Stimulated activated CD8-positive, alpha-beta memory T cell treated with anti-CD3 and anti-CD28 coated beads, Interleukin-4, amount 100 ng/mL, for 48 hours (primary cell): ENCODE results near the gene B4GALT2.

Experiments used
- DNase-seq: peaks from one replicate; pipeline ENCODE4 v3.0.0-alpha.2; 2020

B4GALT2 gene

DNA sequence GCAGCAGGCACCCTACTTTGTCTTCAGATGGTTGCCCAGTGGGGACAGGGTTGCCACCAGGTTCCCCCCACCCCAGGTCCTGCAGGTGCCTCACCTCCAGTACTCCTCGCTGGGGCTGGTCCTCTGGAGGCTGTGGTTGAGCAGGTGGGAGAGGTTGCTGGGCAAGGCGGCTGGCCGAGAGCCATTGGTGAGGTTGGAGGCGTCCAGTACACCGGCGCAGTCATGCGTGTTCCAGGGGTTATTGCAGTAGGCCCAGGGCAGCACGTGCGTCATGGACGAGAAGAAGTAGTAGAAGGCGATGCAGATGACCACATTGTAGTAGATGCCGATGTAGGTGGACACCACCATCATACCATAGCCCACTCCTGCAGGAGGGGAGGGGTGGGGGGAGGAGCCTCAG, 29.2 kb downstream of the B4GALT2 start:
- DNase-seq = no peak

- DNase-seq = no peak
Observed at GRCh38 chr1:44010935-44011471, 32.0 kb downstream of the B4GALT2 start.

DNA sequence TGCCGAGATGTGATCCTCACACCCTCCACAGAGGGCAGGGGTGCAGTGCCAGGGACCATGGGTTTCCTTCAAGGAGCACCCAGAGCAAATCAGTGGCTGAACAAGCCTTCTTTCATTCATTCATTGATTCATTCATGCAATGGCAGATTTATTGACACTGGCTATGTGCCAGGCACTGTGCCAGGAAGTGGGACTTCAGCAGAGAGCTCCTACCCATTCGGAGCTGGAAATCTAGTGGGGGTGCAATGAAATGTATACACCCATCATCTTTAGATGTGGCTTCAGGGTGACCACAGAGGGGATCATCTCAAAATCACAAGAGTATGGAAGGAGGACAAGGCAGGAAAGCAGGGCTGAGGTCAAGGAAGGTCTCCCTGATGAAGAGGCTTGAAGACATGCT, 33.4 kb downstream of the B4GALT2 start:
- no peak for DNase-seq

DNA sequence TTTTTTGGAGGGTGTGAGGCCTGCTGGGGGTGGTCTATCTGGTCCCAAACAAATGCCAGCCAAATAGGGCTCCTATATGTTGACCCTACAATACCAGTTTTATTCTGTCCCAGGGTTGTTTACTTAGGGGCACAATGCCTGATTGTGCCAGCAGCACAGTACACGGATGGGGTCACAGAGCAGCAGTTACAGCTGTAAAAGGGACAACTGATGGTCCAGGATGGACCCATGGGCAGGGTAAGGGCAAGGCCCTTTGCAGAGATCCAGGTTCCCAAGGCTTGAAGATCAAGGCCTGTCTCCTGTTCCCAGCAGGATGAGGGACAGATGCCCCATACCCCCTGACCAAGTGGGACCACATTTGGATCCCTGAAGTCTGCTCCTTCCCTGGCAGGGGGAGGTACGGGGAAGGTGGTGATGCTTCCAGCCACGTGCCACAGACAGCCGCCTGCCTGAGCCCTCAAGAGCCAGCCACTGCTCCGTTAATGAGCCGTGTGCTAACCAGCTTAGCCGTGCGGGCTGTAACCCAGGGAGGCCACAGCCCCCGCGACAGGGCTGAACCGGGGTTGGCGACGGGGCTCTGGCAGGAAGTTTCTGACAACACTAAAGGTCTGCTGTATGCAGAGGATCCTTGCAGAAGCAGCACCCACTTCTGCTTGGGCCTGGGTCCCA, 34.1 kb downstream of the B4GALT2 start:
- no peak for DNase-seq

GRCh38 chr1:44013949-44014348, 34.9 kb downstream of the B4GALT2 start:
- DNase-seq = no peak

DNA sequence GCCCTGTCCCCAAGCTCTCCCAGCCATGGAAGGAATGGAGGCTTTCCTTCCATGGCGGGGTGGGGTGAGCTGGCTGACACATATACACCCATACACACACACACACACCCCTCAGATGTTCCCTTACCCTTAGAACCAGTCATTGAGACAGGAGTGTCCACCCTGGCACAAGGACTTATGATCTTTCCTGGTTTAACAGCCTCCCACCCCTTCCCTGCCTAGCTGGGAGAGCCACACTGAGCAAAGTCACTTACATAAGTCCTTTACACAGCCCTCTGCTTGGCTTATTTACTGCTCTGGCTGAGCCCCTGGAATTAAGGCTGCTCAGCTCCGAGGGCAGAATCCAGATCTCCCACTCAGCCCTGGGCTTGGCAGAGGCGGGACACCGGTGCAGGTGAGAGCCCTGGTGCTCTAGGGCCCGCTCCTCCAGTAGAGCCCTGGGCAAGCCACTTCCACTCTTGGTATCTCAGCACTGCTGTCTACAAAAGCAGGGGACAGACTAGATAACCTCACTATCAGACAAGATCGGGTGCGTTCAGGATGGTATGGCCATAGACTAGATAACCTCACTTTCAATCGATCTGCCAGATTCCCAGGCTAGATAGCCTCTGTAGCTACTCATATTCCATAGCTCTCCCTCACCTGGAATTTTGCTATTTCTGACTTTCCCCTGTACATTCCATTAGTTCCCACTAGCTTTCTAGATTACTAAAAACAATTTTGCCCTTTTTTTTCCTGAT, 35.5 kb downstream of the B4GALT2 start:
- DNase-seq = no peak

- no peak for DNase-seq
Observed at GRCh38 chr1:44015206-44015605, 36.2 kb downstream of the B4GALT2 start.

DNA sequence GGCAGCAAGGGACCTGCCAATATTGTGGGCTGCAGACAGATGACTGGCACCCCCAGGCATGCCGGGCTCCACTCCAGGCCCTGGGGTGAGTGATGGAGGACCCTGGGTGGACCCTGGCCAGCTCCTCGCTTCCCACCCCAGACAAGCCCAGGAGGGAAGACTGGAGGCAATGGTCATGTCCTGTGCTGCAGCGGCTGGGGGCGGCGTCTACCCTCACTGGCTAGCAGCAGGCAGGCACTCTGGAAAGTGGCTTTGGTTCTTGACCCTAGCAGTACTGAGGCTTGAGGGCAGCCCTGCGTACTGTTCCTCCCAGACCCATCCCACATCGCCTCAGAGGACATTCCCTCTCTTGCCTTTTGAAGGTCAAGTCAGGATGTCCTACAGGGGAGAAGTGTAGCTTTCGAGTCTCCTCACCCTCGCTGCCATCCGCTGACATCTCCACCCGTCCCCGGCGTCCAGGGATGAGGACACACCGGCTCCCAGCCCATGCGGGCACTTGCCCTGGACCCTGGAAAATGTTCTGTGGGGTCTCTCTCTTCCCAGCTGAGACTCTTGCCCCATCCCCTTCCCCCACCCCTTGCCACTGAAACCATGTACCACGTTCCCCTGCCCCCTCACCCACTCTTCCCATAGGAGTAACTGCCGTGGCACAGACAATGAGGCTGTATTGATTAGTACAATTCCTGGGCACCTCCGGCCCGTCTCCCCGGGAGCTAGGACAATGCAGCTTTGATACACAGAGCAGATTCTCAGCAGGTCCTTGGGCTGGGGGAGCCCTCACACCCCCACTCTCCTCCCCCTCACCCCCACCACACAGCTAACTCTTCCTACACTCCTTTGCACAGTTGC, 37.3 kb downstream of the B4GALT2 start:
- DNase-seq = no peak

GRCh38 chr1:44016890-44017400, 37.9 kb downstream of the B4GALT2 start:
- DNase-seq = no peak

GRCh38 chr1:44019466-44019948, 40.5 kb downstream of the B4GALT2 start:
- DNase-seq = no peak

DNA sequence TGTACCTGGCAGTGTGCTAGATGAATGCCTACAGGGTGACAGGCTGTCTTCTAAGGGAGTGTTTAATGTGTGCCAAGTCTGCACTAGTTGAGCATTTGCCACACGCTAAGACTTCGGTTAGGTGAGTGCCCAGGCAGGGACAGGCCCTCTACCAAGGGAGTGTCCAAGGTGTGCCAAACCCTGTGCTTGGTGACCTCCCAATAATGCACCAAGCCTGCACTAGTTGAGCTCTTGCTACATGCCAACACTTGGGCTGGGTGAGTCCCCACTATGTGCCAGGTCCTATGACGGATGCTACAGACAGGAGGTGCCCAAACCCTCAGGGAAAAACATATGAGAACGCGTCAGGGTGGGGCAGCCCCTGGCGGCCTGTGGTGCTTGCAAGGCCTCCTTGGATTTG, 41.5 kb downstream of the B4GALT2 start:
- no peak for DNase-seq

GRCh38 chr1:44021156-44021555, 42.1 kb downstream of the B4GALT2 start:
- no peak for DNase-seq

- no peak for DNase-seq
Observed at GRCh38 chr1:44021581-44022321, 42.7 kb downstream of the B4GALT2 start.

DNA sequence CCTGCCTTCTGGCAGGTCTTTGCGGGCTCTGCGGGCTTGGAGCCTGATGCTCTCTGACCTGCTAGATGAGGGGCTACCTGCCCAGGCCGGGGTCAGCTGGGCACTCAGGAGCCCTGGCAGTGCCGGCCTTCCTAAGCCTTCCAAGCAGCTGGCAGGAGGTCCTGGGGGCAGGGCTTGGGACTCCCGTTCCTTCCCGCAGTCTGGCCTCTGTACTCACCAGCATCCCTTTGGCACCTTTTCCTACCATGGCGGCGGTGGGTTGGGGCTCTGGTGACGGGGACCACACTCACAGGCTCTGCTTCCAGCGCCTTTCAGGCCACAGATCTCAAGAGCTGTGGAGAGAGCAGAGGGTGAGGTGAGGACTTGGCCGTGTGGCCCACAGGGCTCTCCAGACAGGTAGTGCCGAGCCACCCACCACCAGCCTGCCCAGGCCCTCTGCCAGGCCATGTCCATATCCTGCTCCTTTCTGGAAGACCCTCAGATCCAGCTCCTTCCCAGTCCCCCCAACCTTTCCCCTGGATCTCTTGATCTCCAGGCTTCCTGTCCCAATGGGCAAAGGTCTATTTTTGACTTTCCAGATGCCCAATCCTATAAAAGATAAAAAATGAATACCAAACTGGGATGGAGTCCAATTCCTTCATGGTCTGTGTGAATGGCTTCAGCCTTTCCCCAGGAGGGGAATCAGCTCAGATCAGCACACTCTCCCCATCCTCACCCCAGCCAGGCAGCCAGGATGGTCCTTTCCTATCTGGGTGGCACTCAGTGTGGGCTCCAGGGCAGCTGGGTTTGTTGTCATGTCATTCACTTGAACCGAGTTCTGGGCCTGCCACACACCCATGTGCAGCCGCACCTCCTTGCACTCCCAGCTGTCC, 45.3 kb downstream of the B4GALT2 start:
- DNase-seq = no peak

DNA sequence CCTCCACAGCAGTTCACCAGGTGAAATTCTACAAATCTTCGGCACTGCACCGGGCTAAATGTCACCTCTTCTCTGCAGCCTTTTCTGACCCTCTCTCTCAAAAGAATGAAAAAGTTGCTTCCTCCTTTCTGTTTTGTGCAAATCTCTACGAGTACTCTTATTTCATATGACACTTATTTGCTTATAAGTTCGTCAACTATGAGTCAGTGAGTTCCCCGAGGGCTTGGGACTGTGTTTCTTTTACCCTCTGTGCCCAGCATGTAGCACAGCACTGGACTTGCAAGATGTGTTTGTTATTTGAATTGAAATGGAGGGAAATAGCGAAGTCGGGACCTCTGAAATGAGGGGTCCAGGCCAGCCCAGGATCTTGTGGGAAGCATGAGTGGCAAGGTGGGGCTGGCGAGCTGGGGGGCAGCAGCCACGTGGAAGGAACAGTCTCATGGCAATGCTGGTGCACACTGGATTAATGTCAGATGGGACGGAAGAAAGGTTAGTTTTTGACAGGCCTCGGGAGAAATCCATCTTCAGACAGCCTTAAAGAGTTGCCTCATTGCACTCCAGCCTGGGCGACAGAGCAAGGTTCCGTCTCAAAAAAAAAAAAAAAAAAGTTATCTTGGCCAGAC, 46.0 kb downstream of the B4GALT2 start:
- no peak for DNase-seq

DNA sequence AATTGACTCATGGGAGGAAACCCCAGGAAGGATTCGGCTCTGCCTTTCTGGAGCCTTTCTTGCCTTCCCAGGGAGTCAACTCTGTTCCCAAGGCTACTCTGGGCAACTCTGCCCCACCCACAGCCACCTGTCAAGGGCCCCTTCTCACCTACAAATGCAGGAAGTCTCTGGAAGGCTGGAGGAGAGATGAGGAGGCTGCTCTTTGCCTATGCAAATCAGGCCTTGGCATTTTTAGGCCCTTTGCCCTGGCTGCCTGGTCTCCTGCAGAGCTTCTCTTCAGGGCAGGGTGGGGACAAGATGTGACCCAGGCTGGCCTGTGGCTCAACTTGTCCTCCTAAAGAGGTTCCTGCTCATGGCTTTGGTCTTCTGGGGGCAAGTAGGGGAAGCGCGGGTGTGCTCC, 46.8 kb downstream of the B4GALT2 start:
- no peak for DNase-seq

- DNase-seq = no peak
Observed at GRCh38 chr1:44027320-44027719, 48.3 kb downstream of the B4GALT2 start.

DNA sequence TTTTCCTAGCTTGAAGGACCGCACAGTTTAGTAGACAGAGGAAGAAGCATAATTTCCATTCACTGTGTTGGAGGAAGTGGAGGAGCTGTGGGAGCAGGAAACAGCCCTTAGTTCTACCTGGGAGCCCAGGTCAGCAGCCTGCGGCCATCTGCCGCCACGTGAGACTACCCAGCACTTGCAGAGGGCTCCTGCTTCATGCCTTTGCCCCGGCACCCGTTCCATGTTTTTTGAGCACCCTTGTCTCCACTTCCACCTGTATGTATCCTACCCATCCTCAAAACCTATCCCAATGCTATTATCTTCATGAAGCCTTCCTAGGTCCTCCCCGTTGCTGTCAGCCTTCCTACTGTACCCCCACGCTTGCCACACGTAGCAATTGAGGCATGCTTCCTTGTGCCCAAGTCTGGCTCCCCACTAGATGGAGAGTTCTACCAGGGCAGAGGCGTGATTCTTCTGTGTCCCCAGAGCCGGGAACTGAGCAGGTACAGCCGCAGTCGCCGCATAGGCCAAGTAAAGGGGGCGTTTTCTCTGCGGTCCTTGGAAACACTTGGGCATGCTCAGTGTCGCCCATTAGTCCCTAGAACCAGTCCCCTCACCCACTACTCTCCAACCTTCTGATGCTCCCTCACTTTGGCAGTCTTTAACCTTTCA, 50.4 kb downstream of the B4GALT2 start:
- DNase-seq = no peak

GRCh38 chr1:44029911-44030604, 51.0 kb downstream of the B4GALT2 start:
- DNase-seq = peak; percentile 92
